T-helper 1 cell treated with Interleukin-12 subunit alpha and Interleukin-12 subunit beta and Interleukin-4 antibody, amounts not matched to agents 30 μg/mL and 1 μg/mL, for 36 hours (primary cell): ENCODE results near the gene OGN.
A peak's percentile ranks its signal among the peaks of the same experiment; 100 is the strongest.
"Not testable (repeated sequence)": the region's sequence is repeated elsewhere in the genome, so short reads cannot be mapped to it uniquely, and the experiment has no call there.

Experiments used
- H3K27ac Mint-ChIP-seq: one replicate; pipeline ENCODE4 v1.8.0; 2021; ENCODE audit warnings: mild to moderate bottlenecking, mixed read lengths
- H3K27me3 Mint-ChIP-seq: one replicate; pipeline ENCODE4 v1.8.0; 2021; ENCODE audit warnings: low read depth, mixed read lengths
- H3K36me3 Mint-ChIP-seq: one replicate; pipeline ENCODE4 v1.8.0; 2021; ENCODE audit warnings: low read depth, mixed read lengths
- H3K4me1 Mint-ChIP-seq: one replicate; pipeline ENCODE4 v1.8.0; 2021; ENCODE audit warnings: low read depth, mixed read lengths
- H3K4me3 Mint-ChIP-seq: one replicate; pipeline ENCODE4 v1.8.0; 2021; ENCODE audit warnings: mild to moderate bottlenecking, moderate library complexity, mixed read lengths
- H3K9me3 Mint-ChIP-seq: one replicate; pipeline ENCODE4 v1.8.0; 2021; ENCODE audit warnings: mixed read lengths

The OGN gene

DNA sequence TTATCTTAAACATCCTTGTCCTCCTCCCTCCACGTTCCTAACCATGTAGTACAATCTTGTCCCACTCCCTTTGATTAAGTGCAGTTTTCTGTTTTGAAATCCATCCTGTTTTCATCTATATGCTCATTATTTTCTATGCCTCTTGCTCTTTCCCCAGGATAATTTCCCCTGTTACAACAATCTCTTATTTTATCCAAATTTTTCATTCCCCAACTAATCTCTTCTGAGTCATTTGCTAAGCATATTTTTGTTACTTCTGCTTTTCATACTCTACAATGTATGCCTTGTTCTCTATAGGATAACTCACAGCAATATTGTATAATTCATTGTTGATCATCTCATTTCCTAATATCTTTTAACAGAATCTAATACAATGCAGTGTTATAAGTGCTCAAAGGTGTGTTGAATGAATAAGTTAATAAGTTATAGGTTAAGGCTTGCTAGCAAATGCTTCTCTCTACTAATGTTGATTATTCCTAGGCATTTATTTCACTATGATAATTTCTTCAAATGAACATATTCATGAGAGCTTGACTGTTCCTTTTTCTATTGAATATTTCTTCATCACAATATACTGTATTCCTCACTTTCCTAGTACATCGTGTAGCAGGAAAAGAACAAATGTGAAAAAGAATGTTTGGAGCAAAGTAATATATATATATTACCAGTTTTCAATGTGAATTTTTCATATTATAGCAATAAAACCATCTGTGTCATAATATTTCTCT, 18.4 kb upstream of the OGN start:
- Mint-ChIP-seq H3K27ac (no peak overlapping the region), H3K9me3 (no peaks in the 10 kb centered on the region), H3K27me3 (no peaks in the 10 kb centered on the region), H3K36me3 (no peaks in the 10 kb centered on the region), H3K4me3 (no peak overlapping the region), H3K4me1 (no peaks in the 10 kb centered on the region)

DNA sequence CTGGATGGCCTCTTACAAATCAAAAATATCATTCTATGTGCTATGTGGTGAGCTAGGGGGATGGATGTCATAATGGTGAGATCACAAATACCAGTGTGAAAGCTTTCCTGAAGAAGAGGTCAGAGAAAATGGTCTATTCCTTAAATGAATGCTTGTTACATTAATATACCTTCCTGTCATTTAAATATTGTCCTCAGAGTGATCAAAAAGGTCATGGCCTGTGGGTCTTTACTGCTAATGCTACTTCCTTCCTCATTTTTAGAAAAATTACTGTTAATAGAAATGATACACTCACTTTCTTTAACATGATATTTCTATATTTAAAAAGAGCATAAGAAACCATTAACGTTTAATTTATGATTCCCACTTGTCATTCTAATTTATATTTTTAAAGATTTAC, 10.2 kb upstream of the OGN start:
- Mint-ChIP-seq H3K4me3 (no peak overlapping the region), H3K4me1 (no peaks in the 10 kb centered on the region), H3K9me3 (no peaks in the 10 kb centered on the region), H3K36me3 (no peaks in the 10 kb centered on the region), H3K27ac (no peak overlapping the region), H3K27me3 (no peaks in the 10 kb centered on the region)

DNA sequence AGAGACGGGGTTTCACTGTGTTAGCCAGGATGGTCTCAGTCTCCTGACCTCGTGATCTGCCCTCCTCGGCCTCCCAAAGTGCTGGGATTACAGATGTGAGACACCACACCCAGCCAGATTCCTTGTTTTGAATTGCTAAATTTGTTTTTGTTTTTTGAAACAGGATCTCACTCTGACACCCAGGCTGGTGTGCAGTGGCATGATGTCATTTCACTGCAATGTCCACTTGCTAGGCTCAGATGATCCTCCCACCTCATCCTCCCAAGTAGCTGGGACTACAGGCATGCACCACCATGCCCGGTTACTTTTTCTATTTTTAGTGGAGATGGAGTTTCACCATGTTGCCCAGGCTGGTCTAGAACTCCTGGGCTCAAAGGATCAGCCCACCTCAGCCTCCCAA, 6.8 kb upstream of the OGN start:
- not testable (repeated sequence) for H3K9me3 Mint-ChIP-seq, H3K36me3 Mint-ChIP-seq, H3K27ac Mint-ChIP-seq, H3K4me3 Mint-ChIP-seq, H3K27me3 Mint-ChIP-seq
- peaks cover 12% of the 10 kb centered on the region for H3K4me1 Mint-ChIP-seq

DNA sequence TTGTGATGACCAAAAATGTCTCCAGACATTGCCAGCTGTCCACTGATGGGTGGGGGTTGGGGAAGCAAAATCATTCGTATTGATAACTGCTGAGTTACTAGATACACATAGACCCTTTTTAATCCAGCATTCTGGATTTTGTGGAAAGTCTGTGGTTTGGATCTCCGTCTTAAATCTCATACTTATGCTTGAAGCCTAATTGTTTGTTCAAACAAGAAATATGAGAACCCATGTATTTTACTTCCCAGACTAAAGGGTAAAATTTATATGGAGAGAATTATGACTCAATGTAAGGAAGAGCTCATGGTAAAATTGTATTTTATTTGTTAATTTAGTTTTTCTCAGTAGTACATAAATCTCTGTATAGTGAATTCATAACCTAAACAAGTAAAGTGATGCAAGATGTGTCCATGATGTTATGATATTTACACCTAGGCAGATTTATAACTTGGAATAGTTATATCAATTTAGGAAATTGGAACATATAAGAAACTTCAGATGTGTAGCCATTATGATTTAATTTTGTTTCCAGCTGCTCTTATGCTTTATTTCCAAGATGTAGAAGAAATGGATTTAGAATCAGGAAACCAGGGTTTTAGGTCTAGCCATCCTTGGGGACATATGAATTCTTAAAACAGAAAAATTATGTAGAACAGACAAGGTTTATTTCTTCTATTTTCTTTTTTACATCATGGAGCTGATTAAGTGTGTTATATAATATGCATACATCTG, 4.5 kb upstream of the OGN start:
- Mint-ChIP-seq H3K27me3 (no peaks in the 10 kb centered on the region), H3K9me3 (no peaks in the 10 kb centered on the region), H3K4me1 (peaks cover 23% of the 10 kb centered on the region), H3K36me3 (peaks cover 5% of the 10 kb centered on the region), H3K4me3 (no peak overlapping the region), H3K27ac (no peak overlapping the region)

DNA sequence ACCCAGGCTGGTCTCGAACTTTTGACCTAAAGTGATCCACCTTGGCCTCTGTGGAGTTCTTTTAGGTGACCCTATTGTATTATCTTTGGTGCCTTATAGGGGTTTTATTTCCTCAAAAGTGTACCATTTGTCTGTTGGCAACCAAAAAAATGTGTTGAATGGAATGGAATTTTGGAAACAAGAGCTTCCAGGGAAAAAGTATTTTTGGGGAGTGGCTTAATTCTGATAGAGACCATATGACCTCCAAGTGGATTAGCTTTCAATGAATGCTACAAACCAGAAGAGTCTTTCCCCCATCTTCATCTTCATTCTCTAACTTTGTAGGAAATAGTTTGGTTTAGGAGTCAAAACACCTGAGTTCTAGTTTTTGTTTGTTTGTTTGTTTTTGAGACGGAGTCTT, 3.4 kb upstream of the OGN start:
- Mint-ChIP-seq H3K9me3 (no peaks in the 10 kb centered on the region), H3K27ac (no peak overlapping the region), H3K4me1 (peaks cover 23% of the 10 kb centered on the region), H3K27me3 (no peaks in the 10 kb centered on the region), H3K36me3 (peaks cover 5% of the 10 kb centered on the region), H3K4me3 (no peak overlapping the region)

DNA sequence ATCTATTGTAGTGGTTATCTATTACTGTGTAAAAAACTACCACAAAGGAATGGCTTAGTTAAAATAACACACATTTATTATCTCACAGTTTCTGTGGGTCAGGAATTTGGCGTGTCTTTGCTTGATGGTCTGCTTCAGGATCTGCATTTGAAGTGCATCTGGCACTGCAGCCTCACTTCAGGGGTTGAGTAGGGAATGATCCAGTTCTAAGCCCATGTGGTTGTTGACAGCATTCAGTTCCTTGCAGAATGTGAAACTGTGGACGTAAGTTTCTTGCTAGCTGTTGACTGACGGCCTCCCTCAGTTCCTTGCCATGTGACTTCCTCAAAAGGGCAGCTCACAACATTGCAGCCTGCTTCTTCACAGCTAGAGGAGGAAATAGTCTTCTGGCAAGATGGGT, 2.1 kb upstream of the OGN start:
- Mint-ChIP-seq H3K36me3 (peaks cover 5% of the 10 kb centered on the region), H3K27ac (peak overlapping the region; percentile 83), H3K4me1 (peaks cover 25% of the 10 kb centered on the region), H3K27me3 (no peaks in the 10 kb centered on the region), H3K9me3 (no peaks in the 10 kb centered on the region), H3K4me3 (peak overlapping the region; percentile 53)

DNA sequence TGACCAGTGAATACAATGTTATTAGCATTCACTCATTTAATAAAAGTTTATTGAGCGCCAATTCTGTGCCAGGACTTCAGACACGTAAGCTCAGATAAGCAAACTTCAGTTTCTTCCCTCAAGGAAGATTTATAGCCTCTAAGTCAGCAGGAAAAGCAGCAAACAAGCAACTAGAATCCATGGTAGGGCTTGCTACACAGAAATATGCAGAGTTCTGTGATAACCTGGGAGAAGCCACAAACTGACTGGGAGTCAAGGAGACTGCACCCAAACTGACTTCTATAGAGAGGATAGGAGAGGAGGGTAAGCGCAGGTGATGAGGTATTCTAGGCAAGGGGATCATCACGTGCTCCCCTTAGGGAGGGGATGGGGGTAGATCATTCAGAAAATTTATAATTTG, 1.4 kb upstream of the OGN start:
- peaks cover 25% of the 10 kb centered on the region for H3K4me1 Mint-ChIP-seq
- peak overlapping the region; percentile 53 for H3K4me3 Mint-ChIP-seq
- H3K36me3 Mint-ChIP-seq: peaks cover 5% of the 10 kb centered on the region
- no peaks in the 10 kb centered on the region for H3K9me3 Mint-ChIP-seq
- peak overlapping the region; percentile 83 for H3K27ac Mint-ChIP-seq
- H3K27me3 Mint-ChIP-seq: no peaks in the 10 kb centered on the region

DNA sequence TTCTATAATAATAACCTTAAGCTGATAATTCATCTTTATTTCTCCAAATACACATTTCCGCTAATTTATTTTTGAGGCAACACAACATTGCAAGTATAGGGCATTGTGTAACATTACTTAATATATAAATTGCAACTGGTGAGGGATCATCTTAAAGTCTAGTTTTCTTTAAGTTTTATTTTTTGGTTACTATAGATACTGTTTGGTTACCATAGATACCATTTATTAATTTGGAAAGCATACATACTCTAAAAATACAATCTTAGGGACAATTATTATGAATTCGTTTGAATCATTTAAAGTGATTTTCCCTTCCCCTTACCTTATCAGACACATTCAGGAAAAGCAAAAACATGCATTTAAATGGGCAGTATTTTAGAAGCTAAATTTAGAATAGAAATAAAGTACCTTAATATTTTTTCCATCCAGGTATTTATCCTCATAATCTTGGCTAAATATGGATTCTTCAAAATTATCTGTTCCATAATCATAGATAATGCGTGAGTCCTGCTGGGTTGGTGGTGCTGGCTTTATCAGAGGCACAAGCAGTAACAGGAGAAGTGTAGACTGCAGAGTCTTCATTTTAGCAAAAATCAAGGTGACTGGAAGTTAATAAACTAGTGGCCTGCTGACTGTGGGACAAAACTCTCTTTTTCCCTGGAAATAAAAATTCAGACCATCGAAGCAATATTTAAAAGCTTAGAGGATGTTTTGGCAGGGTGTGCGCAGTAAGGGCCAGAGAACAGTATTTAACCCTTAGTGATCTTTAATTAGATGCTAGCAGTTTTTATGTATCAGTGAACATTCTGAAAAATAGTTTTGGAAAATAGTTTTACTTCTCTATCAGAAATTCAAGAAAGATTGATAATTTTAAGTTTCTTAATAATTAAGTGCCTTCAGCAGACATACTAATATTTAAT, 1.3 kb downstream of the OGN start:
- peaks cover 25% of the 10 kb centered on the region for H3K4me1 Mint-ChIP-seq
- peaks cover 5% of the 10 kb centered on the region for H3K36me3 Mint-ChIP-seq
- H3K4me3 Mint-ChIP-seq: no peak overlapping the region
- H3K27ac Mint-ChIP-seq: no peak overlapping the region
- no peaks in the 10 kb centered on the region for H3K27me3 Mint-ChIP-seq
- H3K9me3 Mint-ChIP-seq: no peaks in the 10 kb centered on the region

DNA sequence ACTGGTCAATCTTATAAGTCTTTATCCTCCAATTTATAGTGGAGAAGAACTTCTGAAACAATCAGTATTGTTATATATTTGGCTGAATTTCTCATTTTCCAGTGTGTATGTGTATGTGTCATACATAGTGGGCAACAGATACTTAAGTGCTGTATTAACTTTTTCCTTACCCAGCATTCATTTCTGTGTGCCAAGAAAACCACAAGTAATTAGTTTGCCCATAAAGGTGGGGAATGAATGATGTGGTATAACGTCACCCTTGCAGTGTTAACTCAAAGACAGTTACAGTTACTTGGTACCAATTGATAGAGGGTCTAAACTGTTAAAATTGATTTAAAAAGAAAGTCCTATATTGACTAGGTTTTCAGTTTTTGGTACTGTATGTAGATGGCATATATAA, 2.0 kb downstream of the OGN start:
- Mint-ChIP-seq H3K36me3 (peaks cover 5% of the 10 kb centered on the region), H3K27me3 (no peaks in the 10 kb centered on the region), H3K4me1 (peaks cover 25% of the 10 kb centered on the region), H3K4me3 (no peak overlapping the region), H3K27ac (no peak overlapping the region), H3K9me3 (no peaks in the 10 kb centered on the region)

DNA sequence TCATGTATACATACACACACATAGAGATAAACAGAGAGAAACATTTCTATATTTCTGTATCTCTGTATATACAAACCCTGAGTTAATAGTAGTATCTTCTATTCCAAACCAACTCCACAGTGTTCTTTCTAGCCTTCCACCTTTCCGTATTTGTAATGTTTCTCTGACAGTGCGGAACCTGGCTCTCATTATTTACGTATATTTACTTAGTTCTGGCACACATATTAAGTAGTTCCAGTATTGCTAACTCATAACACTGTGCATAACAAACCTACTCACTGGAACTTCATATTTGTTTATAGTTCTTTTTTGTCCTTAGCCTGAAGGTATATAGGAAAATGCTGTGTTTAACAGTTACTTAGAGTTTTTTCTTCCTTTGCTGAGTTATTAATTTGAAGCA, 6.5 kb downstream of the OGN start:
- no peak overlapping the region for H3K27ac Mint-ChIP-seq
- H3K9me3 Mint-ChIP-seq: no peaks in the 10 kb centered on the region
- no peaks in the 10 kb centered on the region for H3K36me3 Mint-ChIP-seq
- no peak overlapping the region for H3K4me3 Mint-ChIP-seq
- H3K27me3 Mint-ChIP-seq: no peaks in the 10 kb centered on the region
- H3K4me1 Mint-ChIP-seq: peaks cover 3% of the 10 kb centered on the region

DNA sequence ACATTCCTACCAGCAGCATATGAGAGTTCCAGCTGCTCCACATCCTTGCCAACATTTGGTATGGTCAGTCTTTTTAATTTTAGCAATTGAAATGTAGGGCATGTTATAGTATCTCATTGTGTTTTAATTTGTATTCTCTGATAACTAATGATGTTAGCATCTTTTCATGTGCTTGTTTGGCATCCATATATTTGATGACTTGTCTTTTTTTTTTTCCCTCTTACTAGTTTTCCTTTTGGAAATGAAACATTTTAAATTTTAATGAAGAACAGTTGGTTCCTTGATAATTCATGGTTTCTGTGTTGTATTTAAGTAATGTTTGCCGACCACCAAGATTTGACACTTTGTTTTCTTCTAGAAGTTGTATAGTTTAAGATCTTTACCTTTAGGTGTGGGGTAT, 8.8 kb downstream of the OGN start:
- no peak overlapping the region for H3K4me3 Mint-ChIP-seq
- H3K27me3 Mint-ChIP-seq: no peaks in the 10 kb centered on the region
- no peak overlapping the region for H3K27ac Mint-ChIP-seq
- no peaks in the 10 kb centered on the region for H3K36me3 Mint-ChIP-seq
- H3K9me3 Mint-ChIP-seq: no peaks in the 10 kb centered on the region
- no peaks in the 10 kb centered on the region for H3K4me1 Mint-ChIP-seq

DNA sequence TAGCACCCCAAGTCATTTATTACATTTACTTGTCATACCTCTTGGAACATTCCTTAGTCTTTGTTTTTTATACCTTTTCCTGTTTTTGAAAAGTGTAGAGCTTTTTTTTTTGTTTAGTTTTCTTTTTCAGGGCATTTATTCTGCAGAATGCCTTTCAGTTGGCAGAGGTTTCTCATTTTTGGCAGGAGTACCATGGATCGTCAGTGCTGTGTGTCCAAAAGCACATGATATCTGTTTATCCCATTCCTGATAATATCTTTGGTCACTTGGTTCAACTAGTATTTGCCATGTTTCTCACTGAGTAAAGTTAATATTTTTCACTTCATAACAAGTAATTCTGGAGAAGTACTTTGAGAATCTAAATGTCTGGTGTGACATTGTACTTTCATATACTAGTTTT, 10.7 kb downstream of the OGN start:
- Mint-ChIP-seq H3K36me3 (no peaks in the 10 kb centered on the region), H3K4me3 (no peak overlapping the region), H3K27me3 (no peaks in the 10 kb centered on the region), H3K27ac (no peak overlapping the region), H3K9me3 (no peaks in the 10 kb centered on the region), H3K4me1 (no peaks in the 10 kb centered on the region)

DNA sequence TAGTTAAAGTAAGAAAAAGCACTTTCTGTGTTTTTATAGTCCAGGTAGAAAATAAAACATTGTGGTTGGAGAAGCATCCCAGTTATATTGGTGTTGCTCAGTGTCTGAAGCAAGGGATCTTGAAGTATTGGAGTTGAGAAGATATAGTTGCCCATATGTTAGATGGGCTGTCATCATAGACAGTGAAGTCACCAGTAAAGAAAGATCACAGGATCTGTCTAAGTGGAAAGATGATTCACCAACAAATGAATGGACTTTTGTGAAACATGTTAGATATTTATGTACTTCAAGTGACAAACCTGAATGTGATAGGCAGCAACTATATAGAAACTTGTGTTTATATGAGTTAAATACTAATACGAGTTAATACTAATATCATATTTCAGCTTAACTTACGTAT, 11.7 kb downstream of the OGN start:
- no peak overlapping the region for H3K27ac Mint-ChIP-seq
- no peak overlapping the region for H3K4me3 Mint-ChIP-seq
- no peaks in the 10 kb centered on the region for H3K36me3 Mint-ChIP-seq
- H3K9me3 Mint-ChIP-seq: no peaks in the 10 kb centered on the region
- H3K4me1 Mint-ChIP-seq: no peaks in the 10 kb centered on the region
- no peaks in the 10 kb centered on the region for H3K27me3 Mint-ChIP-seq

DNA sequence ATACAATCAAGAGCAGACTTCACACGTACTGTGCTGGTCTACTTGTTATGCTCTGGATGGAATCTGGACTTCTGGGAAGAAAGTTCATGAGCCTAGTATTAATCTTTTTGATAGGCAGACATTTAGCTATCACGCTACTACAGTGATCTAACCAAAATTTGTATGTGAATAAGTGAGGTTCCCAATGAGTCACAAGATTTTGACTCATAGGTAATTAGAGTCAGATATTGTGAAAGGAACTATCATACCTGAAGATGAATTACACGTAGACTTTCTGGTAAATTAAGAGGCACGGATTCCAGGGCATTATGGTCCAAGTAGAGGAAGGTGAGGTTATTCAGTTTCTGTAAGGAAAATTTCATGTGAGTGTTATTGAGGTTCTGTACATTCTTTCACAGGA, 18.4 kb downstream of the OGN start:
- Mint-ChIP-seq H3K4me1 (no peaks in the 10 kb centered on the region), H3K27ac (no peak overlapping the region), H3K9me3 (no peaks in the 10 kb centered on the region), H3K27me3 (no peaks in the 10 kb centered on the region), H3K4me3 (no peak overlapping the region), H3K36me3 (peaks cover 4% of the 10 kb centered on the region)

DNA sequence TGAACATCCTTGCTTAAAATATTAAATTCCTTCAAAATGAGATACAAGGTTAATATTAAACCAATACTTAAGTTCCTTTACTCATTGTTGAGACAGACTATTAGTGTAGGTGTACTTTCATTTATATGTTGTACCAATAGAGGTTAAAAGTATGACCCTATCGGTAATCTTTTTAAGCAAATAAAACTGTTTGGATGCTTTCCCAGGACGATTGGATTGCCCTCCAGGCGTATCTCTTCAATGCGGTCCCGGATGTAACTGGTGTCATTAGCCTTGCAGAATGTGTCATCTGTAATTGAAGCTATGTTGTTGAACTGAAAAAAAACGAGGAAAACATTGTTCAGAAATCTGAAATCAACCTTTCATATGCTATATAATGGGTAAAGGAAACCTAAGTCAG, 18.9 kb downstream of the OGN start:
- Mint-ChIP-seq H3K4me3 (no peak overlapping the region), H3K36me3 (peaks cover 4% of the 10 kb centered on the region), H3K9me3 (no peaks in the 10 kb centered on the region)

More for the DNA sequence above, 18.9 kb downstream of the OGN start:
- Mint-ChIP-seq H3K4me1 (no peaks in the 10 kb centered on the region), H3K27me3 (no peaks in the 10 kb centered on the region), H3K27ac (no peak overlapping the region)
